B cell (primary cell): ENCODE data around the gene NAT14. TPM values are rescaled to one million over a fixed set of nuclear protein-coding genes. Genes with fewer than 3 reads are reported as not detected.
"Not testable (repeated sequence)": the region's sequence is repeated elsewhere in the genome, so short reads cannot be mapped to it uniquely, and the experiment has no call there.

ENCODE experiments used
- ATAC-seq: fragments of 200-7000 bp; cut with Tn5 transposase; one replicate; pipeline ENCODE4 v1.10.0; 2021; ENCODE audit warnings: low read depth, mild to moderate bottlenecking, moderate number of reproducible peaks, moderate library complexity
- CTCF ChIA-PET: fragments of 350-600 bp; sonication (Branson Sonifier 250); formaldehyde crosslinking; loops from one replicate; lab custom pipeline; 2021; ENCODE audit warnings: antibody characterized with exemption, inconsistent platforms; lab: Charles Lee
- POLR2A ChIA-PET: fragments of 350-600 bp; sonication (Branson Sonifier 250); formaldehyde crosslinking; loops from one replicate; lab custom pipeline; 2021; ENCODE audit warnings: antibody characterized with exemption; lab: Charles Lee
- DNase-seq: peaks from one replicate; pipeline ENCODE4 v3.0.0; 2013
- H2AFZ ChIP-seq: 2 replicates; pipeline ENCODE4 v1.6.1; 2012; ENCODE audit warnings: mild to moderate bottlenecking, low read depth, low read length; ENCODE audit not compliant: insufficient read depth, poor library complexity, severe bottlenecking
- H3K27ac ChIP-seq, 2 donors: 1 replicate in 1 of 2; 2 replicates in 1 of 2; pipeline ENCODE4 v1.5.1; 2012 to 2013; ENCODE audit warnings: low read length in 2 of 2, mild to moderate bottlenecking in 2 of 2, moderate library complexity in 1 of 2
- H3K27me3 ChIP-seq, 4 experiments: fragments of 200-600 bp in 1 of 4; sonication (generic) in 1 of 4; replicated peaks in 1 of 4; 1 replicate in 2 of 4; 2 replicates in 2 of 4; pipeline versions ENCODE4 v1.6.1 to v1.7.0; 2013 to 2016; ENCODE audit warnings: low read length in 3 of 4, mild to moderate bottlenecking in 2 of 4, mixed read lengths in 1 of 4, moderate library complexity in 1 of 4; ENCODE audit not compliant: insufficient read depth in 4 of 4, control insufficient read depth in 3 of 4; ENCODE audit errors: control extremely low read depth in 1 of 4
- H3K36me3 ChIP-seq, 2 experiments: replicated peaks in 1 of 2; 1 replicate in 1 of 2; 2 replicates in 1 of 2; pipeline versions ENCODE4 v1.6.1 to v1.7.1; 2013; ENCODE audit warnings: low read length in 1 of 2; ENCODE audit not compliant: insufficient read depth in 2 of 2, control insufficient read depth in 1 of 2; ENCODE audit errors: control extremely low read depth in 1 of 2, extremely low read depth in 1 of 2
- H3K4me1 ChIP-seq, 2 donors: fragments of 200-600 bp in 1 of 2; sonication (generic) in 1 of 2; 1 replicate in 1 of 2; 2 replicates in 1 of 2; pipeline versions ENCODE4 v1.5.1 to v1.6.1; 2013 to 2017; ENCODE audit warnings: low read length in 2 of 2; ENCODE audit not compliant: control insufficient read depth in 2 of 2, insufficient read depth in 2 of 2
- H3K4me2 ChIP-seq: replicated peaks from 2 replicates; pipeline ENCODE3; 2012; ENCODE audit warnings: mild to moderate bottlenecking, low read depth, low read length; ENCODE audit not compliant: poor library complexity, severe bottlenecking
- H3K4me3 ChIP-seq, 5 experiments: fragments of 200-600 bp in 1 of 5; sonication (generic) in 1 of 5; 1 replicate in 3 of 5; 2 replicates in 2 of 5; pipeline versions ENCODE4 v1.5.1 to v1.7.0; 2011 to 2016; ENCODE audit warnings: low read length in 4 of 5, mild to moderate bottlenecking in 4 of 5, low read depth in 2 of 5, control low read depth in 1 of 5, moderate library complexity in 1 of 5; ENCODE audit not compliant: insufficient read depth in 1 of 5; ENCODE audit errors: control extremely low read depth in 1 of 5, extremely low read depth in 1 of 5
- H3K79me2 ChIP-seq: fragments of 200-600 bp; sonication (generic); one replicate; pipeline ENCODE4 v1.6.0; 2016; ENCODE audit warnings: low read length; ENCODE audit not compliant: control insufficient read depth, insufficient read depth
- H3K9ac ChIP-seq: fragments of 200-600 bp; sonication (generic); 2 replicates; pipeline ENCODE4 v1.6.1; 2017; ENCODE audit warnings: mild to moderate bottlenecking, low read length, moderate library complexity
- H3K9me3 ChIP-seq, 3 donors: one replicate each; pipeline versions ENCODE4 v1.6.1 to v1.7.1; 2013; ENCODE audit warnings: low read length in 2 of 3; ENCODE audit not compliant: control insufficient read depth in 2 of 3, insufficient read depth in 1 of 3; ENCODE audit errors: control extremely low read depth in 1 of 3
- H4K20me1 ChIP-seq: 2 replicates; pipeline ENCODE4 v1.6.0; 2012; ENCODE audit warnings: mild to moderate bottlenecking, low read length; ENCODE audit not compliant: insufficient read depth, control insufficient read depth, poor library complexity, severe bottlenecking
- H3K27ac Mint-ChIP-seq: one replicate; pipeline ENCODE4 v1.8.0; 2021; ENCODE audit warnings: mixed read lengths
- H3K27me3 Mint-ChIP-seq: one replicate; pipeline ENCODE4 v1.8.0; 2021; ENCODE audit warnings: mixed read lengths
- H3K4me1 Mint-ChIP-seq: one replicate; pipeline ENCODE4 v1.8.0; 2021; ENCODE audit warnings: mixed read lengths
- H3K4me3 Mint-ChIP-seq: one replicate; pipeline ENCODE4 v1.8.0; 2021; ENCODE audit warnings: mixed read lengths
- H3K9me3 Mint-ChIP-seq: one replicate; pipeline ENCODE4 v1.8.0; 2022; ENCODE audit warnings: mixed read lengths; ENCODE audit not compliant: insufficient read depth
- EZH2 ChIP-seq: IDR thresholded peaks from 2 replicates; pipeline ENCODE4 v1.6.1; 2012; ENCODE audit warnings: borderline replicate concordance, low read depth, mild to moderate bottlenecking, moderate library complexity, low read length; ENCODE audit not compliant: insufficient read depth, poor library complexity, severe bottlenecking
- WGBS: methylation state at CpG from one replicate; pipeline ENCODE4 v1.1.5; 2013; ENCODE audit warnings: missing lambda C conversion rate; ENCODE audit not compliant: insufficient coverage; 5-methylcytosine and 5-hydroxymethylcytosine counted together
- intact Hi-C: fragments of 100-400 bp; cut with micrococcal nuclease; formaldehyde crosslinking; loops from one replicate; pipeline ENCODE4 v1.10.0; 2022
- polyA plus RNA-seq: library from polyadenylated mRNA; depleted of rRNA; stranded (reverse); fragments of >200 nt; gene quantifications from 2 replicates; pipeline ENCODE4 v1.2.3, GENCODE V29; 2012
- total RNA-seq, 2 donors: library from RNA; stranded (reverse); fragments of 120-200 nt in 1 of 2; gene quantifications; 1 replicate in 1 of 2; 2 replicates in 1 of 2; pipeline versions ENCODE4 v1.2.3 to v1.2.4, GENCODE V29; 2013 to 2022
- TF ChIP-seq, protein P1 (sequence below): fragments of 200-600 bp; IDR thresholded peaks from one replicate; pipeline ENCODE4 v1.8.0; 2022; ENCODE audit warnings: antibody characterized with exemption, mild to moderate bottlenecking

The NAT14 gene
- total and polyA plus RNA-seq, 2 donors (not counting 1 experiment from before 2014, with no cell fraction given): 10.7 to 15.1 TPM

DNA sequence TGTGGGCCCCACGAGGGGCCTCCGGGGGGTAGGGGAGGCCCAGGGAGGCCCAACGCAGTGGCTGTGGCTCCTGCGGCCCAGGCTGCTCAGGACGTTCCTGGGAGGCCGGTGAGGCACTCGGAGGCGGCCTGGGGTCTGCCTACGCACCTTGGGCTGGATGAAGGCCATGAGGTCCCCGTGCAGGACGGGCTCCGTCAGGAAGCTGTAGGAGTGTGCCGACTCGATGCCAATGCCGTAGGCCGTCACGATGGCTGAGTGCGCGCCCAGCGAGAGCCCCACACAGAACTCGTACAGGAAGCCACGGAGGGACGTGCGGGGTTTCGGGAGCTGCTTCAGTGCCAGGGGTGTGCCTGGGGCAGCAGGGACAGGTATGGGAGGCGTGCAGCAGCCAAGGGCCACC, 46.0 kb downstream of the NAT14 start:
- ChIA-PET CTCF (no interaction called here), POLR2A (no interaction called here)
- H3K9me3 Mint-ChIP-seq: no peaks in the 10 kb centered on the region
- Histone ChIP-seq H3K79me2 (no peaks in the 10 kb centered on the region), H3K36me3 (no peaks in the 10 kb centered on the region), H3K27ac (no peak overlapping the region), H4K20me1 (no peaks in the 10 kb centered on the region), H3K9me3 (peaks cover 0 to 4% (median 0%) of the 10 kb centered on the region in 3 donors), H3K4me3 (no peak overlapping the region), H3K4me1 (no peaks in the 10 kb centered on the region), H3K4me2 (no peak overlapping the region), H2AFZ (no peak overlapping the region), H3K27me3 (no peaks in the 10 kb centered on the region), H3K9ac (no peak overlapping the region)
- no peak for TF ChIP-seq EZH2
- TF ChIP-seq, protein P1, sequence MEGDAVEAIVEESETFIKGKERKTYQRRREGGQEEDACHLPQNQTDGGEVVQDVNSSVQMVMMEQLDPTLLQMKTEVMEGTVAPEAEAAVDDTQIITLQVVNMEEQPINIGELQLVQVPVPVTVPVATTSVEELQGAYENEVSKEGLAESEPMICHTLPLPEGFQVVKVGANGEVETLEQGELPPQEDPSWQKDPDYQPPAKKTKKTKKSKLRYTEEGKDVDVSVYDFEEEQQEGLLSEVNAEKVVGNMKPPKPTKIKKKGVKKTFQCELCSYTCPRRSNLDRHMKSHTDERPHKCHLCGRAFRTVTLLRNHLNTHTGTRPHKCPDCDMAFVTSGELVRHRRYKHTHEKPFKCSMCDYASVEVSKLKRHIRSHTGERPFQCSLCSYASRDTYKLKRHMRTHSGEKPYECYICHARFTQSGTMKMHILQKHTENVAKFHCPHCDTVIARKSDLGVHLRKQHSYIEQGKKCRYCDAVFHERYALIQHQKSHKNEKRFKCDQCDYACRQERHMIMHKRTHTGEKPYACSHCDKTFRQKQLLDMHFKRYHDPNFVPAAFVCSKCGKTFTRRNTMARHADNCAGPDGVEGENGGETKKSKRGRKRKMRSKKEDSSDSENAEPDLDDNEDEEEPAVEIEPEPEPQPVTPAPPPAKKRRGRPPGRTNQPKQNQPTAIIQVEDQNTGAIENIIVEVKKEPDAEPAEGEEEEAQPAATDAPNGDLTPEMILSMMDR: no peak
- no peak for DNase-seq
- no peaks in the 10 kb centered on the region for H3K4me1 Mint-ChIP-seq
- 92% methylated on average over 26 of the region's 26 CpGs for WGBS
- intact Hi-C loops: no loop called here
- H3K4me3 Mint-ChIP-seq: no peak overlapping the region
- no peak overlapping the region for H3K27ac Mint-ChIP-seq
- H3K27me3 Mint-ChIP-seq: peaks cover 4% of the 10 kb centered on the region
- no peak for ATAC-seq

DNA sequence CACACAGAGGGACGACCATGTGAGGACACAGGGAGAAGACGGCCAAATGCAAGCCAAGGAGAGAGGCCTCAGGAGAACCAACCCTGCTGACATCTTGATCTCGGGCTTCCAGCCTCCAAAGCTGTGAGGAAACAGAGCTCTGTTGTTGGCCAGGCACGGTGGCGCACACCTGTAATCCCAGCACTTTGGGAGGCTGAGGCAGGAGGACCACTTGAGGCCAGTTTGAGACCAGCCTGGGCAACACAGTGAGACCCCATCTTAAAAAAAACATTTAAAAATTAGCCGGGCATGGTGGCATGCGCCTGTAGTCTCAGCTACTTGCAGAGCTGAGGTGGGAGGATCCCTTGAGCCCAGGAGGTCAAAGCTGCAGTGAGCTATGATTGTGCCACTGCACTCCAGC, 49.3 kb downstream of the NAT14 start:
- H3K27ac ChIP-seq, H3K4me1 ChIP-seq, intact Hi-C loops, H2AFZ ChIP-seq, POLR2A ChIA-PET, H3K4me3 Mint-ChIP-seq, H3K9ac ChIP-seq, H3K9me3 Mint-ChIP-seq, ATAC-seq, H3K27me3 Mint-ChIP-seq, H3K4me3 ChIP-seq, H3K4me1 Mint-ChIP-seq, H3K36me3 ChIP-seq, H4K20me1 ChIP-seq, H3K9me3 ChIP-seq, DNase-seq, H3K27me3 ChIP-seq, H3K4me2 ChIP-seq, H3K79me2 ChIP-seq, H3K27ac Mint-ChIP-seq: not testable (repeated sequence)
- WGBS: 86% methylated on average over 6 of the region's 7 CpGs
- CTCF ChIA-PET: interaction anchor here (0.7 kb wide), 1 partner anchor 57 kb away, joined by 4 read pairs; no protein-coding TSS in a partner anchor
